Esophagus squamous epithelium (tissue), 5 donors: ENCODE results near the gene PTPN2. TPM values are rescaled to one million over a fixed set of nuclear protein-coding genes. Genes with fewer than 3 reads are reported as not detected.

Source experiments
- DNase-seq: peaks from one replicate; lab custom pipeline; 2025; lab: John Stamatoyannopoulos, UW
- H3K27ac ChIP-seq, 4 donors: fragments of 200-600 bp; sonication (generic); one replicate each; pipeline ENCODE4 v1.5.1; 2016 to 2019; ENCODE audit warnings: mild to moderate bottlenecking in 1 of 4
- H3K27me3 ChIP-seq, 4 donors: fragments of 200-600 bp; sonication (generic); 1 replicate in 3 of 4; 2 replicates in 1 of 4; pipeline versions ENCODE4 v1.5.1 to v1.6.0; 2017 to 2021; ENCODE audit warnings: antibody characterized with exemption in 1 of 4
- H3K36me3 ChIP-seq, 3 donors: fragments of 200-600 bp; sonication (generic); one replicate each; pipeline ENCODE4 v1.5.1; 2016 to 2019
- H3K4me1 ChIP-seq, 3 donors: fragments of 200-600 bp; sonication (generic); one replicate each; pipeline ENCODE4 v1.5.1; 2017 to 2019
- H3K4me3 ChIP-seq, 4 donors: fragments of 200-600 bp; sonication (generic); 1 replicate in 3 of 4; 2 replicates in 1 of 4; pipeline ENCODE4 v1.5.1; 2016 to 2019; ENCODE audit warnings: mild to moderate bottlenecking in 2 of 4, moderate library complexity in 1 of 4
- H3K9me3 ChIP-seq, 3 donors: fragments of 200-600 bp; sonication (generic); one replicate each; pipeline ENCODE4 v1.5.1; 2016 to 2019
- CTCF ChIP-seq, 6 experiments: fragments of 450-650 bp in 4 of 6; fragments of 200-600 bp in 2 of 6; sonication (generic) in 2 of 6; IDR thresholded peaks; one replicate each; pipeline ENCODE4 v1.5.1; 2016 to 2019; ENCODE audit warnings: antibody characterized with exemption in 6 of 6, mild to moderate bottlenecking in 4 of 6, moderate library complexity in 4 of 6
- POLR2A ChIP-seq, 4 donors: fragments of 450-650 bp; IDR thresholded peaks; one replicate each; pipeline ENCODE4 v1.6.1; 2017; ENCODE audit warnings: antibody characterized with exemption in 4 of 4, mild to moderate bottlenecking in 4 of 4, moderate library complexity in 3 of 4
- WGBS, 2 donors: methylation state at CpG; one replicate each; pipeline ENCODE4 v1.1.5; 2018; 5-methylcytosine and 5-hydroxymethylcytosine counted together
- intact Hi-C: fragments of 100-400 bp; cut with DNase I; formaldehyde crosslinking; loops from one replicate; pipeline ENCODE4 v1.15.0; 2022
- total RNA-seq, 4 donors: library from RNA; depleted of rRNA; stranded (reverse); fragments of >200 nt; gene quantifications; one replicate each; pipeline ENCODE4 v1.1.0, GENCODE V29; 2016
- donor health status: DM: yes; HTN: yes; CAD: no.

PTPN2 gene
- total RNA-seq, 4 donors from 2014 or later: 31.8 to 37.9 (median 33.4) TPM

- peaks cover 0 to 24% (median 0%) of the 10 kb centered on the region in 3 donors for H3K36me3 ChIP-seq
- peaks cover 0 to 27% (median 6%) of the 10 kb centered on the region in 3 donors for H3K4me1 ChIP-seq
- no peaks in the 10 kb centered on the region for H3K27me3 ChIP-seq
- WGBS, 2 donors: 75 to 86% methylated on average over 5 of the region's 5 CpGs
- intact Hi-C loops: no loop called here
- no peak for DNase-seq
- no peak for TF ChIP-seq POLR2A (IDR thresholded peaks at IDR 0.05)
- TF ChIP-seq CTCF (IDR thresholded peaks at IDR 0.05): no peak
- H3K9me3 ChIP-seq: no peaks in the 10 kb centered on the region
- no peak overlapping the region for H3K4me3 ChIP-seq
- H3K27ac ChIP-seq: no peak overlapping the region
Measured at GRCh38 chr18:12858991-12859390, 25.0 kb downstream of the PTPN2 start.

GRCh38 chr18:12857991-12858544 lies 26.0 kb downstream of the PTPN2 start:
- 46 to 55% methylated on average over 4 of the region's 4 CpGs for WGBS, 2 donors
- Histone ChIP-seq H3K4me1 (peaks cover 0 to 18% (median 6%) of the 10 kb centered on the region in 3 donors), H3K4me3 (no peak overlapping the region), H3K36me3 (peaks cover 0 to 30% (median 0%) of the 10 kb centered on the region in 3 donors), H3K9me3 (no peaks in the 10 kb centered on the region), H3K27ac (no peak overlapping the region), H3K27me3 (no peaks in the 10 kb centered on the region)
- intact Hi-C loops: no loop called here
- no peak for DNase-seq
- no peak for TF ChIP-seq CTCF (IDR thresholded peaks at IDR 0.05)
- no peak for TF ChIP-seq POLR2A (IDR thresholded peaks at IDR 0.05)

GRCh38 chr18:12857215-12857905 lies 26.7 kb downstream of the PTPN2 start:
- Histone ChIP-seq H3K4me1 (peaks cover 0 to 10% (median 4%) of the 10 kb centered on the region in 3 donors), H3K9me3 (no peaks in the 10 kb centered on the region), H3K4me3 (no peak overlapping the region), H3K27me3 (no peaks in the 10 kb centered on the region), H3K27ac (no peak overlapping the region), H3K36me3 (peaks cover 0 to 30% (median 0%) of the 10 kb centered on the region in 3 donors)
- TF ChIP-seq POLR2A (IDR thresholded peaks at IDR 0.05) (no peak), CTCF (IDR thresholded peaks at IDR 0.05) (no peak)
- intact Hi-C loops: no loop called here
- DNase-seq: no peak
- 72 to 74% methylated on average over 5 to 6 of the region's 6 CpGs for WGBS, 2 donors

GRCh38 chr18:12855916-12856315 lies 28.1 kb downstream of the PTPN2 start:
- 88 to 90% methylated on average over 4 of the region's 4 CpGs for WGBS, 2 donors
- no peak for DNase-seq
- Histone ChIP-seq H3K4me3 (no peak overlapping the region), H3K36me3 (peaks cover 0 to 30% (median 0%) of the 10 kb centered on the region in 3 donors), H3K4me1 (peaks cover 0 to 8% (median 0%) of the 10 kb centered on the region in 3 donors), H3K27me3 (no peaks in the 10 kb centered on the region), H3K27ac (no peak overlapping the region), H3K9me3 (no peaks in the 10 kb centered on the region)
- TF ChIP-seq CTCF (IDR thresholded peaks at IDR 0.05) (no peak), POLR2A (IDR thresholded peaks at IDR 0.05) (no peak)
- intact Hi-C loops: no loop called here

- Histone ChIP-seq H3K9me3 (no peaks in the 10 kb centered on the region), H3K27me3 (no peaks in the 10 kb centered on the region), H3K36me3 (peaks cover 0 to 30% (median 0%) of the 10 kb centered on the region in 3 donors), H3K27ac (no peak overlapping the region), H3K4me1 (peaks cover 0 to 27% (median 6%) of the 10 kb centered on the region in 3 donors), H3K4me3 (no peak overlapping the region)
- DNase-seq: no peak
- intact Hi-C loops: no loop called here
- no peak for TF ChIP-seq POLR2A (IDR thresholded peaks at IDR 0.05)
- no peak for TF ChIP-seq CTCF (IDR thresholded peaks at IDR 0.05)
- WGBS, 2 donors: 92 to 94% methylated on average over 7 of the region's 7 CpGs
Measured at GRCh38 chr18:12852566-12853315, 31.3 kb downstream of the PTPN2 start.
